GM19193 (cell line): Measurements from ENCODE around the gene PPARA.

ENCODE experiments used
- POLR2A ChIP-seq: IDR thresholded peaks from 4 replicates; pipeline ENCODE4 v1.6.1; 2011; ENCODE audit not compliant: insufficient read depth, insufficient read length; ENCODE audit errors: extremely low read depth

PPARA gene

DNA sequence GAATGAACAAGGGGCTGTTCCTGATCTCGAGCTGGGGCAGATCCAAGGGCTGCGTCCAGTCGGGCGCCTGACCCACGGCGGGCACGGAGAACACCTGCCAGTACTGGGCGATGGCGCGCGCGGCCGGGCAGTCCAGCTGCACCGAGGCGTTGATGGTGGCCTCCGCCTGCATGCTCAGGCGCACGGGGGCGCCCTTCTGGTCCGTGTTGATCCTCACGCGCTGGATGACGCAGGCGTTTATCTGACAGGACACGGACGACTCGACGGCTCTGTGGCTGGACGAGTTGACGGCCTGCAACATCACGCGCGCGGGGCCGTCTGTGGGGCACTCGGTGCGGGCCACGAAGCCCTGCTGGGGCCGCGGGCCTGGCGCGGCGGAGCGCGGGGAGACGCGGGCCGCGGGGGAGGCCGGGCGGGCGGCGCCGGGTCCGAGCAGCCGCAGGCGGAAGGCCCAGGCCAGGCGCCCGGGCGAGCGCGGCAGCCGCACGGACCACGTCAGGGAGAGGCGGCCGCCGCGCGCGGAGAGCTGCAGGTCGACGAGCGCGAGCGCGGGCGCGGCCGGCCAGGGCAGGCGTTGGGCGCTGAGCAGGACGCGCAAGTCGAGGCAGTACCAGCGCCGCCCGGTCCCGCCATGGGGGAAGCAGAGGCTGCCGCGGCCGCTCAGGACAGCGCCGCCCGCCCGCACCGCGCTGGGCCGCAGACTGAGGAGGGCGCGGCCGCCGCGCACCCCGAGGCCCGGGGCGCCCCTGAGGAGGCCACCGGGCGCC lies 112.3 kb downstream of the PPARA start:
- TF ChIP-seq POLR2A, result no peak

DNA sequence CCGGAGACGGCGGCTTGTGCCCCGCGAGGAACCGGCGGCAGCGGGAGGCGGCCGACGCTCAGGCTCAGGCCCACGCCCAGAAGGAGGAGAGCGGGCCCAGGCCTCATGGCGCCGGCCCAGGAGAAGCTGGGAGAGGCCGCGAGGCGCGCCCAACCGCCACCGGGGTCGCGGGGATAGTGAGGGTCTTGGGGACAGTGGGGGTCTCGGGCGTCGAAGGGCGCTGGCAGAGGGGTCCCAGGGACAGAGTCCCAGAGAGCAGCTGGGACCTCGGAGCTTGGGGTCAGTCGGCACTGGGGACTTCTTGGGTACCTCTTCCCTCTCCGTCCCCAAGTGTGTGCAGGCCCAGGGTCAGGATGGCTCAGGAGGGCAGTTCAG lies 112.9 kb downstream of the PPARA start, which contains the start of gene PKDREJ:
Gene PKDREJ (minus strand): TSS at position 128 of the 375 bp plus-strand sequence. CDS start 21 bp downstream, at position 107.
- no peak for TF ChIP-seq POLR2A

DNA sequence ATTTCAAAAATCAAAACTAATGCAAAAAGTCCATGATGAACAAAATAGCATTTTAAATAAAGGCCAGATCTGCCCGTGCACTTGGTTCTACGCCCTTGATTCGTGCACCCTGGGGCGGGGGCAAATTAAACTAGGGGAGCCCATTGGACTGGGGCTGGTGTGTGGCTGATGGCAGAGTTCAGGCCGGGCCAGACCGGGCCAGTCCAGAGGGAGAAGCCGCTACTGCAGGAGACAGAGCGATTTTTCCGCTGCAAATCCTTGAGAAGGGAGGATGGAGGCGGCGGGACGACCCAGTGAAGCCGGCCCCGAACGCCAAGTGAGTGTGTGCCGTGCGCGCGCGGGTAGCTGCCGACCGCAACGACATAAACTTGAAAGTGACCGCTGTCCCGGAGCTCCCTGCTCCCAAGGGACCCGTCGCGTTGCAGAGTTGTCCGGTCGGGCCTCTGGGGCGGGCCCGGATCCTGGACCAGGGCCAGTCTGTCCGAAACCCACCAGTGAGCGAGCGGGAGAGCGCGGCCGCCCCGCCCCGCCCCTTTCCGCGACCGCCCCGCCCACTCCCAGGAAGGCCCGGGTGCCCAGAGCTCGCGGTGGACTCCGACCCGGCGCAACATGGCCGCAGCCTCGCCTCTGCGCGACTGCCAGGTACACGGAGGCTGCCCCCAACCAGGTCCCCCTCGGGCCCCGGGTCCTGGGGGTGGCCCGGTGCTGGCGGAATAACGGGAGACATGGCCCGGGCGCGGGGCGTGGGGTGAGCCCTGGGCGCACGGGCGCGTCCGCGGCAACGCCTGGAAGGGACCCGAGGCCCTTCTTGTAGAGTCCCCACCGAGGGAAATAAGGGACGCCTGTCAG lies 117.3 kb downstream of the PPARA start, which contains the start of gene TTC38:
Gene TTC38 (plus strand): TSS at position 578 of the 849 bp plus-strand sequence. CDS start 32 bp downstream, at position 610.
- TF ChIP-seq POLR2A, result peak; percentile 70

DNA sequence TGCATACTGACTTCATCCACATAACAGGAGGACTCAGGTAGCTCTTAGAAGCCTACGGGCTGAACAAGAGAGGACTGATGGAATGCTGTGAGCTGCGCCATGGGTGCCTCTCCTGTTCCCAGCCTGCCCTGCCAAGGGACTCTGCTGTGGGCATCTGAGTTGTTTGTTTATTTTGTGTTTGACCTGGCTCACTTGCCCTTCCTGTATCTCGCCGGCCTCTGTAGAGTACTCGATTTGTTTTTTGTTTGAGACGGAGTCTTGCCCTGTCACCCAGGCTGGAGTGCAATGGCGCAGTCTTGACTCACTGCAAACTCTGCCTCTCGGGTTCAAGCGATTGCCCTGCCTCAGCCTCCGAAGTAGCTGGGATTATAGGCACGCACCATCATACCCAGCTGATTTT lies 119.2 kb downstream of the PPARA start:
- no peak for TF ChIP-seq POLR2A

DNA sequence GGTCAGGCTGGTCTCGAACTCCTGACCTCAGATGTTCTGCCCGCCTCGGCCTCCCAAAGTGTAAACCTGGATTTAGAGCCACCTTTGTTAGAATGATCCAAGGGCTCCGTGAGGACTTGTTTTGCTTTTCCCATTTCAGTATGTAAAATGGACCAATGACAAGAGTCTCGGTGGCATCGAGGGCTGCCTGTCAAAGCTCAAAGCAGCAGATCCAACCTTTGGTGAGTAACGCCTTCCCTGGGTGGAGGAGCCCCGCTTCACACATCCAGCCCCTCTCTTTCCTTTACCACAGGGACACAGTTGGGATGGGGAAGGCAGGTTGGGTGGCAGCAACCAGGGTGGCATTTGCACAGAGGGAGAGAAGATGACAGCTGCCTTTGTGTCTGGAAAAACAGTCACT lies 121.9 kb downstream of the PPARA start:
- TF ChIP-seq POLR2A, result no peak

DNA sequence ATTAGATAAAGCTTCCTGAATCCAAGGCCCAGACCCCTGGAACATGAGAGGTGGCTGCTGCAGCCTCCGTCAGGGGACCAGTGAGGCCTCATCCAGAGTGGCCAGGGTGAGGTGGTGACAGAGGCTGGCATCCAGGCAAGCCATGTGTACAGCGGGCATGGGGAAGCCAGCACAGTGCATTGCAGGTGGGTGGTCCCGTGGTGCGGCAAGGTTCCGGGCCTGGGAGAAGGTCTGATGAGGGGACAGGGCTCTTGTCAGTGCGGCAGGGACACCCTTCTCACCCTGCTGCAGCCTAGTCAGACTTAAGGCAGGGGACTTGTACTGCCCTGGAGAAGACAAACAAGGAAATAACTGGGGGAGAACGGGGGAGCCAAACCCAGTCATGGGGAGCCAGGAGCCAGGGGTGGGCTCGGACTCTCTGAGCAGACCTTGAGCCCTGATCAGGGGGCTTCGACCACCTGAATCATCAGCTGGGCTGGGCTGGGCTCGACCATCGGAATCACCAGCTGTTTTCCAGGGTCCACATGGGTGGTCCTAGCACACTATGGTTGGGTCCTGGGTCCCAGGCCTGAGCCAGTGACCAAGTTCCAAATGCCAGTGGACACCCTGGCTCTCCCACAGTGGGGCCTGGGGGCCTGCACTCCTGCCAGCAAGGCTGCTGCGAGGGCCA lies 122.6 kb downstream of the PPARA start:
- TF ChIP-seq POLR2A, result no peak

DNA sequence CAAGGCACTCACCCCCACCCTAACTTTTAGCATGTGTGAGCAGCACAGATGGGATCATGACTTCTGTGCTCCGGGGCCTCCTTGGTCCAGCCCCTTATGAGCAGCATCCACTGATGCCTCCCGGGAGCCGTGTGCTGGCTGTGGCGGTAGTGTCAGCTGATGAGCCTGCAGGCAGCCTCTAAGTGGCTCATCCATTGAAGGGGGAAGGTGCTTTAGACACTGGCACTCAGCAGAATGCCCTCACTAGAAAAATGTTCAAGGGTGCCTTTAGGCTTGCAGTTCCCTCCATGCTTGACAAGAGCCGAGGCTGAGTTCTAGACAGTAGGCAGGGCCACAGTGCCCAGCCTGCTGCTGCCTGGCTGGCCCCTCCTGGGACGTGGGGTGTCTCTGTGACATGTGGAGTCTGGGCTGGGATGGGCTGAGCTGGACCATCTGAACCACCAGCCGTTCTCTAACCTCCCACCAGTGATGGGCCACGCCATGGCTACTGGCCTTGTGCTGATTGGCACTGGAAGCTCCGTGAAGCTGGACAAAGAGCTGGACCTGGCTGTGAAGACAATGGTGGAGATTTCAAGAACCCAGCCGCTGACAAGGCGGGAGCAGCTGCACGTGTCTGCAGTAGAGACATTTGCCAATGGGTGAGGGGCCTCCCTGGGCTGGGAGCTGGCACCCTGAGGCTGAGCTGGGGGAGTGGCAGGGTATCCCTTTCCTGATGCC lies 123.3 kb downstream of the PPARA start:
- no peak for TF ChIP-seq POLR2A

DNA sequence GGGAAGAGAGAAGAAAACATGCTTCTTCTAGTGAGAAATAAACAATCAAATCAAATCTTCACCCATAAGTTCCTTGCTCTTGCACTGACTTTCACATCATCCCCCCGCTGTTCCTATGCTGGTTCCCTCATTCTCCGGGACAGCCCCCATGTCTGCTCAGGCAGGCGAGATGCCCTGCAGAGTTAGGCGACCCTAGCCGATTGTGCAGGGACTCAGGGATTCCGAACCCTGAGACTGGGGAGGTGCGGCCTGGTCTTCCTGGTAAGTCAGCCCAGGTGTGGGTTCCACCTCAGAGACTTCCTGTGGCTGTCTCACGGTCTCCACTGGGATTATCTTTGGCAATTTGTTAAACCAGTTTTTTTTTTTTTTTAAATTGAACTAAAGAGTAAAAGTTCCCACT lies 124.1 kb downstream of the PPARA start:
- no peak for TF ChIP-seq POLR2A

DNA sequence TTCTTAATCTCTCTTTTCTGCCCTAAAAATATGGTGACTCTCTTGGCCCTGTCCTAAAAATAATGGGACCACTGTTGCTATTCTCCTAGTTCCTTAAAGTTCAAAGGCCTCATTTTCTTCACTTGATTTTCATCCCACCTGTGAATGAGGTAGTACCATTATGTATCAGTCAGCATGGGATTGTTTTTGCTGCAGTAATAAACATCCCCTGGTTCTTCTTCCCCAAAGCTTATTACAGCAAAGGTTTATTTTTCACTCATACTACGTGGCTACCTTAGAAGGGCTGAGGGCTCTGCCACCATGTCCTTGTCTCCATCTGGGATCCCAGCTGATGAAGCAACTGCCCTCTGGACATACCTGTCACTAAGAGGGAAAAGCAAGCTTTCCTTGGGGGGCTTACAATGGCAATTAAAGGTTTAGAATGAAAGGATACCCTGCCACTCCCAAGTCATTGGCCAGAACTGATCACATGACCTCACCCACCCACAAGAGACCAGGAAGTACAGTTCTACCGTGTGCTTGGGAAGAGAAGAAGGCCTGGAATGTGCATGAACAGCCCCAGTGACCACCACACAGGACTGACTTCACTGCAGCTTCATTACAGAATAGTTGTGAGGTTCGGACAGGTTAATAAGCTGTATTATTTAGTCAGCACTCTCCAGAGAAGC lies 125.3 kb downstream of the PPARA start:
- no peak for TF ChIP-seq POLR2A

DNA sequence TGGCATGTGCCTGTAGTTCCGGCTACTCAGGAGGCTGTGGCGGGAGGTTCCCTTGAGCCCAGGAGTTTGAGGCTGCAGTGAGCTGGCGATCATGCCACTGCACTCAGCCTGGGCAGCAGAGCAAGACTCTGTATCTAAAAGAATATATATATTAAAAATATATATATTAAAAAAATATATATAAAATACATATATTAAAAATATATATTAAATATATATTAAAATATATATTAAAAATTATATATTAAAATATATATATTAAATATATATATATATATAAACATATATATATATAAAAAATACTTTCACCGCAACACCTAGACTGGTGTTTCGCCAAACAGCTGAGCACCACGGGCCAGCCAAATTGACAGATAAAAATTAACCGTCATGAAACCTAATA lies 126.2 kb downstream of the PPARA start:
- no peak for TF ChIP-seq POLR2A

DNA sequence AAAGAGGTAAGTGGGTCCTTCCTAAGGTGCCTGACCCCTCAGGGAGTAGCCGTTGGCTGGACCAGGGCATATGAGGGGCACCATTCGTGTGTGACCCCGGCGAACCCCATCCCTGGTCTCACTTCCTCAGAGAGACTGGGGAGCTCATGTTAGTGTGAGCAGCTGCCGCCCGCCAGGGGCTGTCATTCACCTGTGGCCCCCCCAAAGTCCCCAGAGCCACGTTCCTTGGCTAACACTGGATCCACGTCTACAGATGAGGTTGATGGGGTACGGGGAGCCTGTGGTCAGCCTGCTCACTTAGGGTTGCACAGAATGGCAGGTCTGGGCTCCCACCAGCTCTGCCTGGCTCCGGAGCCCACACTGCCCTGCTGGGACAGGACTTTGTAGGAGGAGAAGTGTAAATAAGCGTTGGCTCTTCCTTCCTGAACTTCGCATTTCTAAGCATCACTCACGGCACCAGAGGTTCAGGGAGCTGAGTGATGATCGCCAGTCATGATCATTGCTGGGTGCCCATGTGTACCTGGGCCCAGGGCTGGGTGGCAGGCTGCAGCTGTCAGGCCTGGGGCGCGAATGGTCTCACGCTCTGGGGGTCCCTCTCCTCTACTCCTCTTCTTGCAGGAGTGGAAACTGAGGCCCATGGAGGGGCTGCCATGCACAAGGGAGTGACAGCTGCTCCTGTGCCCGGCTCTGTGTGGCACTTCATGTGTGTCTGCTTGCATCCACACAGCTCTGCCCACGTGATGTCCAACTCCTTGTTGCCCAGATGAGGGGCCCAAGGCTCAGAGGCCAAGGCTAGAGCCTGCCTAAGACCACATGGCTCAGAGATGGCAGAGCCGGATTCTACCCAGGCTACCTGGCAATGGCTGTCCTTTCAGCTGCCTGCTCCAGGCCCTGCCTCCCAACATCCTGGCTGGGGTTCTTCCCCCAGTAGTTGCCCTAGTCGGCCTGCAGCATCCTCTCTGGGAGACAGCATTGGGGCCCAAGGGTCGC lies 128.6 kb downstream of the PPARA start:
- no peak for TF ChIP-seq POLR2A

DNA sequence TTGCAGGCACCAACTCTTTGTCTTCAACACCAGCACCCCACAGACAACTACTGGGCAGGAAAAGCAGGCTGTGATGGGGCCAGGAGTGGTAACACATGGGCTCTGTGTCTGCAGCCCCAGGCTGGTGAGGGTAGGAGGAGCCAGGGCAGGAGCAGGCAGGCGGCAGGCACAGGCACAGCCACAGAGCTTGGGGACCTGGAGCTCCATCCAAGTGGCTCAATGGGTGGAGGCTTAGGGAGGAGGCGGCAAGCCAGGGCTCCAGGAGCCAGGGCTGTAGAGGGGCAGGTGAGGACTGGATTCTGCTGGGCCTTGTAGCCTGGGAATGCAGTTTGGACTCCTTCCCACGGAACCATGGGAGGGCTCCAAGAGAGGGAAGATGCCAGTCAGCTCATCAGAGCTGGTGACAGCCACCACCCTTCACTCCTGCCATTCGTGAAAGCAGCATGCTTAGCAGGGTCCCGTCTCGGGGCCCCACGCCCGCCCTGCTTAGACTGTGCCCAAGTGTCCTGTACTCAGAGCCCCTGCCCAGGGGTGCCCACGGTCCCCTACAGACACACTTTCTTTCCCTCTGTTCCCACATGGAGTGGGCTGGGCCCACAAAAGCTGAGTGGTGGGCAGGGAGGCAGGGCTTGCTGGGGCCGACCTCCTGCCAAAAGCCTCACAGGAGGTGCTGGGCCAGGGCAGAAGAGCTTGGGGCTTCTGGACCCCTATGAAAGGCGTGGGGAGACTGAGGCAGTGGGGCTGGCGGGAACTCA lies 129.9 kb downstream of the PPARA start:
- TF ChIP-seq POLR2A, result no peak
